GM18873 (cell line): ENCODE results near the gene PEX26.
"Not testable (repeated sequence)": the region's sequence is repeated elsewhere in the genome, so short reads cannot be mapped to it uniquely, and the experiment has no call there.

Experiments
- ATAC-seq: cut with Tn5 transposase; IDR thresholded peaks from one replicate; pipeline ENCODE4 v1.9.1; 2021; ENCODE audit warnings: mild to moderate bottlenecking, moderate library complexity, moderate number of reproducible peaks; ENCODE audit not compliant: unreplicated experiment, low FRiP score

The PEX26 gene

DNA sequence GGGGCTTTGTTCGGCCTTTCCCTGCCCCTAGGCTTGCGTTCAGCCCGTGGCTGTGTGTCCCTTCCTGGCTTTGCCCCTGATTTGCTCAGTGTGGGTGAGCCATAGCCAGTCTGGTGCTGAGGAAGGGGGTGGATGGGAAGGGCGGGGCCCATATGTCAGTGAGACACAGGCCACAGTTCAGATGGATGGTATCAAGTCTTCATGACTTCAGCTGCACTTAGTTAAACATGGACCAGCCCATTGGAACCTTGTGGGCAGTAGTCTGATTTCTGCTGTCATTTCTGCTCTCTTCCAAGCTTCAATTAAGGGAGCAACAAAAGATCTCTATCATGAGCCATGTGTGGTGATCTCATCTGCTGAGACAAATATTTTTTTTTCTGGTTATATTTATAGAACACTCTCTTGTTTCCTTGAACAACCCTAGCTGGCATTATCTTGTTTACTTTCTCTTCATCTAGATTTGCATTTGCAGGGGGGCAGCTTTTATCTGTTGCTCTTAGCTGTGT lies 21.6 kb upstream of the PEX26 start:
- no peak for ATAC-seq

GRCh38 chr22:18056807-18057474 lies 20.8 kb upstream of the PEX26 start:
- ATAC-seq: no peak

- ATAC-seq: peak; percentile 46
Measured at GRCh38 chr22:18057568-18058209, 20.1 kb upstream of the PEX26 start.

DNA sequence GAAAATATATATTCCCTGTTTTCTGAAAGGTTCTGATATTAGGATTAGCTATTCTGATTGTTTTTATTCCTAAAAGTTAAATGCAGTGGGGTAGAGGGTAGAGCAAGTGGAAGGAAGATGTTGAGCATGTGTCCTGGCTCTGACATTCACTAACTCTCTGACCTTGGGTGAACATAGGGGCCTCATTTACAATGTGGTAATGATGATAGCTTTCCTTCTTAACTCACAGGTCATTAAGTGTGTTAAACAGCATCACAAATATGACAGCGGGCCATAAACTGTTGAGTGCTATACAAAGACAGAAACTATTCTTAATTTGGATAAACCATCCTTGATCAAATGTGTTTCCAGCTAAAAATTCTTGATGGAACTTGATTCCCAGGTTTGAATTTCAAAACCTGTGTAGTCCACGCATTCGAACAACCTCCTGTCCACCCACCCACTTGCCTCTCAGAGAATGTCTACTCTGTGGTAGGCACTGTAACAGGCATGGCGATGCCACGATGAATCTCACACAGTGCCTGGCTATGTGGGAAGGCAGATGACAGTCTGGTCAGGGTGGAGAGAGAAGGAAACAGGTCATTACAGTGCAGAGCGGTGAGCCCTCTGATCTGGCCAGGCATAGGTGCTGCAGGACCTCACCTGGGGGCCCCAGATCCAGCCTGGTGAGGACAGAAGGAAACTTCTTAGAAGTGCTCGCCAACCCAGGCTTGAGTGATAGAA lies 19.3 kb upstream of the PEX26 start:
- ATAC-seq: no peak

DNA sequence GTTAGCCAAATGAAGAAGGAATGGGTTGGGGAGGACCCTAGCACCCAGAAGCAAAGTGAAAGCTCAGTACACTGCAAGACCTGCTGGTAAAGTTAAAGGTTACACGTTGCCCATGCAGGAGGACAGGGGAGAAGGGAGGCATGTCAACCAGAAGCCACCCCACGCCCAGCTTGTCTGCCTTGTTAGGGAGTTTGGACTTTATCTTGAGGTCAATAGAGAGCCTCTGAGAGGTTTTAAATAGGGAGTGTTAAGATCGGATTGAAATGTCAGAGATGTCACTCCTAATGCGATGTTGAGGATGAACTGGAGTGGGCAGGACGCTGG lies 18.7 kb upstream of the PEX26 start:
- no peak for ATAC-seq

- ATAC-seq: no peak
Measured at GRCh38 chr22:18059473-18059872, 18.3 kb upstream of the PEX26 start.

GRCh38 chr22:18059991-18060390 lies 17.8 kb upstream of the PEX26 start:
- ATAC-seq: no peak

- no peak for ATAC-seq
Measured at GRCh38 chr22:18060646-18061620, 16.9 kb upstream of the PEX26 start.

- no peak for ATAC-seq
Measured at GRCh38 chr22:18062421-18062820, 15.4 kb upstream of the PEX26 start.

GRCh38 chr22:18063306-18063705 lies 14.5 kb upstream of the PEX26 start:
- no peak for ATAC-seq

GRCh38 chr22:18063715-18064114 lies 14.1 kb upstream of the PEX26 start:
- not testable (repeated sequence) for ATAC-seq

DNA sequence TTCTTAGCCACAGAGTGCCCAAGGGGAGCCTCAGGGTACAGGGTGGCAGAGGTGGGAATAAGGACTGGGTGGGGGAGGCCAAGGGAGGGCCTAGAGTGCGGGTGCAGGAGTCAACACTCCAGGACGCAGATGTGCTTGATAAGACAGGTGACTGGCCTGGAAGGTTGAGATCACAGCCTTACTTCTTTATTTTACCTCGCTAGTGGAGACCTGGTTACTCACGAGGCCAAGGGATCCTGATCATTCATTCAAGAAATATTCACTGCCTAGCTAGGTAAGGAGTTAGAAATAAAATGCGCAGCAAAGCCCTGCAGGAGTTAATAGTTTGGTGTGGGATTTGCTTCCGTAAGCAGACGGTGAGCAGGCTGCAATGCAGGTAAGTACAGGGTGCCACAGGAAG lies 13.2 kb upstream of the PEX26 start:
- no peak for ATAC-seq

DNA sequence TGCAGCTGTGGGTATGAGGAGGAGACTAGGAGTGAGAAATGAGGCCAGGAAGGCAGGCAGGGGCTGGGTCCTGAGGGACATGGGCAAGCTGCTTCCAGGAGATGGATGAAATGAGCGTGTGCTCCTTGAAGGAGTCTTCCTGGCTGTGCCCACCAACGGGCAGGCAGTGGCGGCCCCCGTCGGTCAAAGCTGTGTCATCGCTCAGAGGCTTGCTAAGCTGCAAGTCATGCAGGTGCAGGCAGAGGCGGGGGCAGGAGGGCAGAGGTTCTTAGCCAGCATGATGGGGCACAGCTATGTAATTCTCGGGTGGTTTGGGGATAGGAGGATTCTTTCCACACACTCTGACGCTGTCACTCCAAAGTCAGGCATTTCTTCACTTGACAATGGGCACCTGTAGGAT lies 12.5 kb upstream of the PEX26 start:
- ATAC-seq: no peak

DNA sequence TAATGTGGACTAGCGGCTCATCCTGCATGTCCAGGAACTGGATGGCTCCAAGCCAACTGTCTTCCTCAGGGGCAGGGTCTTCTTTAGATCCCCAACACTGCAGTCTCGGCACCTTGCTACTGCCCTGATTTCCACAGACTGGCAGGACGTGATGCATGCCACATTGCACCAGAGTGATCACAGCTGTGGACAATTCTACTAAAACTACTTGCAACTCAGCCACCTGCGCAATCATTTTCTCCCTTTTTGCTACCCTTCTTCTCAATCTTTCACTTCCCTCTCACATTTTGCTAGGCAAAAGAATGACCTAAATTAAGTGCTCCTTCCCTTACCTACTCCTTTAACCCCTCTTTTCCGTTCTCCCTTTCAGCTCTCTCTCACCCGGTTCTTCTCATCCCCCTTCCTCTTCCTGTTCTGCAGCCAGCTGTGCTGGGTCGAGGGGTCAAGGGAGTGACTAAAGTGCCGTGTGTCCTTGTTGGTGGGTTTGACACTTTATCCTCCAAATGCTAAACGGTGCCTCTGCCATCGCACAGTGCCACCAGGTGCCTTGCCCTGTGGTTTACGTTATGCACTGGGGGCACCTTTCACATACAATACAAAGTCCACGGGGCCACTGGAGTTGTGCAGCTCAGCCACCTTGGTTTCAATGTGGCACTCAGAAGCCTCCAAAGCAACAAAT lies 11.5 kb upstream of the PEX26 start:
- no peak for ATAC-seq

DNA sequence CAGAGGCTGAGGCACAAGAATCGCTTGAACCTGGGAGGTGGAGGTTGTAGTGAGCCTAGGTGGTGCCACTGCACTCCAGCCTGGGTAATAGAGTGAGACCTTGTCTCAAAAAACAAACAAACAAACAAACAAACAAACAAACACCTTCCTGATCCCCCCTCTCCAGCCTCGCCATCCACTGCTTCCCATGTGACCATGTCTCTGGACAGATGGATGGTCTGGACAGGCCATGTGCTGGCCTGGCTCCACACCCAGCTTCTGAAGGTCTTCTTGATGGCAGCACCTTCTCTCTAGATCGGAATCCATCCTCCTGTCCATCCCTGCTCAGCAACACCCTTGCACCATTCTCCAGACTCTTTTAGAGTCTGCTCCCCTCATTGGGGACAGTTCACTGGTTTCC lies 10.7 kb upstream of the PEX26 start:
- ATAC-seq: no peak

DNA sequence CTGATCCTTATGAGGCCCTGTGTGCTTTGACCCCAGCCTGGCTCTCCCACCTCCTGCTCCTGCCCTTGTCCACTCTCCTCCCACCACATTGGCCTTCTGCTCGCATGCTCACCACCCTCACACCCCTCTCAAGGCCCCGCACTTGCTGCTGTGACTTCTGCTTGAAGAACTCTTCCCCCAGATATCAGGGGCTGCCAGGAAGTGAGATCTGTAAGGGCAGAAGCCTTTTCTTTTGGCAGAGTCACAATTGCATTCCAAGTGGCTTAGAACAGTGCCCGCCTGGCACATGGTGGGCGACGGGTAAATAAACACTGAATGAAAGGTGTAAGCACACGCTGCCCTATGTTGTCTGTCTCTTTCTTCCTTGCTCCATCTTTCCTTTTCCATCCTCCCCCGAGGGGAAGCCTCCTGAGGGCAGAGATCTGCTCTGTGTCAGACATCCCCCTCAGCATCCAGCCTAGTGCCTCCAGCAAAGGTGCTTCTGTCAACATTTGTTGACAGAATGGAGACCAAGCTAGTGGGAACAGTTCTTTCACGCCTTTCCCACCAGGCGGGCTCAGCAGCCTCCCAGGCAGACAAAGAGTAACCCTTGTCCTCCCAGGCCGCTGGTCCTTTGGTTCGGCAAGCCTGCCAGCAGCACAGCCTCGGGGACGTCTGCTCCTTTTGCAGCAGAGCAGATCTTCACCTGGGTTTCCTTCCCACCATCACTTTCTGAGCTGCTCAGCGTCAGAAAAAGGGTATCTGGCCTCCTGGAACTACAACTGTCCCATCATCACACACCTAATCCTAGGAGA lies 10.0 kb upstream of the PEX26 start:
- no peak for ATAC-seq

- no peak for ATAC-seq
Measured at GRCh38 chr22:18068381-18068988, 9.3 kb upstream of the PEX26 start.

- no peak for ATAC-seq
Measured at GRCh38 chr22:18069041-18069440, 8.7 kb upstream of the PEX26 start.

DNA sequence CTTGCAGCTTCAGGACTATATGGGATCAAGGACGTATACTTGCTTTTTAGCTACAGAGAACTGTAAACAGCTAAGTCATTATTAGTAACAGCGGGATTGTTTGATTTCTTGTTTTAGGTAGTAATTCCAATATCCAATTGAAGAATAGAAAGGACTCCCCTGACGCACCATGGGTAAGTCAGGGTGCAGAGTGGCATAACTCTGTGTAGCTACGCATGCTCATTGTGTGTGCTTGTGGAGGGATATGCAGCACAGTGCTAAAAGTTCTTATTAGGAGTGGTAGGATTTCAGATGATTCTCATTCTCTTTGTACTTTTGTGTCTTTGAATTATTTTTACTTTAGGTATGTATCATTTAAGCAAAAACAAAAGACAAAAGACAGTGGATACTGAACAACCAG lies 7.7 kb upstream of the PEX26 start:
- no peak for ATAC-seq
